SK-N-MC (cell line): ENCODE results near the gene SDK1.

ENCODE experiments used
- EZH2 ChIP-seq: fragments of 200-600 bp; sonication (generic); IDR thresholded peaks from one replicate; pipeline ENCODE4 v1.6.1; 2017; ENCODE audit warnings: antibody characterized with exemption
- POLR2AphosphoS5 ChIP-seq: IDR thresholded peaks from 2 replicates; pipeline ENCODE4 v1.6.1; 2012; ENCODE audit warnings: mild to moderate bottlenecking, low read depth, low read length, borderline replicate concordance

DNA sequence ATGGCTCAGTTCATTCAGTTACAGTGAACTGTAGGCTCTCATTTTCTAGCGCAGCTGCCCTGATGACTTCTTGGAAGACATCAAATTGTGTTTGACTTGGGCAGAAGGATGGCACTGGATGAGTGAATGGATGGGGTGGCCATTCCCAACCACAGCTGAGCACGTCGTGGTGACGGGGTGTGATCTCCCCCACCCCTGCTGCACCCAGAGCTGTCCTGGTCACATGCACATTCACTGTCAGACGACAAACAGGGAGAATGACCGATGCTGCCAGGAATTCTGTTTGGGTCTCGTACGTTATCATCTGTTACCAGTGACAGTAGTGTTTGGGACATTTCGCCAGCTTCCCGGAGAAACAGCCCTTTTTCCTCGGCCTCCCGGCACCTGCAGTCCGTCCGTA is 623.2 kb downstream of the SDK1 start:
- TF ChIP-seq POLR2AphosphoS5 (no peak), EZH2 (no peak)
